DND-41 (cell line): ENCODE results near the gene PDIA2.

Source experiments
- EZH2 ChIP-seq: IDR thresholded peaks from 3 replicates; pipeline ENCODE4 v1.6.1; 2012; ENCODE audit warnings: borderline replicate concordance, low read depth, mild to moderate bottlenecking, moderate library complexity, low read length, inconsistent platforms; ENCODE audit not compliant: severe bottlenecking
- TF ChIP-seq, protein P1 (sequence below): IDR thresholded peaks from 2 replicates; pipeline ENCODE4 v1.5.1; 2012; ENCODE audit warnings: borderline replicate concordance, low read length, moderate library complexity, mild to moderate bottlenecking; ENCODE audit not compliant: poor library complexity, severe bottlenecking; ENCODE audit errors: extremely low read depth

- TF ChIP-seq, protein P1, sequence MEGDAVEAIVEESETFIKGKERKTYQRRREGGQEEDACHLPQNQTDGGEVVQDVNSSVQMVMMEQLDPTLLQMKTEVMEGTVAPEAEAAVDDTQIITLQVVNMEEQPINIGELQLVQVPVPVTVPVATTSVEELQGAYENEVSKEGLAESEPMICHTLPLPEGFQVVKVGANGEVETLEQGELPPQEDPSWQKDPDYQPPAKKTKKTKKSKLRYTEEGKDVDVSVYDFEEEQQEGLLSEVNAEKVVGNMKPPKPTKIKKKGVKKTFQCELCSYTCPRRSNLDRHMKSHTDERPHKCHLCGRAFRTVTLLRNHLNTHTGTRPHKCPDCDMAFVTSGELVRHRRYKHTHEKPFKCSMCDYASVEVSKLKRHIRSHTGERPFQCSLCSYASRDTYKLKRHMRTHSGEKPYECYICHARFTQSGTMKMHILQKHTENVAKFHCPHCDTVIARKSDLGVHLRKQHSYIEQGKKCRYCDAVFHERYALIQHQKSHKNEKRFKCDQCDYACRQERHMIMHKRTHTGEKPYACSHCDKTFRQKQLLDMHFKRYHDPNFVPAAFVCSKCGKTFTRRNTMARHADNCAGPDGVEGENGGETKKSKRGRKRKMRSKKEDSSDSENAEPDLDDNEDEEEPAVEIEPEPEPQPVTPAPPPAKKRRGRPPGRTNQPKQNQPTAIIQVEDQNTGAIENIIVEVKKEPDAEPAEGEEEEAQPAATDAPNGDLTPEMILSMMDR = no peak
- no peak for TF ChIP-seq EZH2
Measured at GRCh38 chr16:324451-325334, 41.7 kb downstream of the PDIA2 start.
